Measurements from ENCODE around the gene NOL6.

- TF ChIP-seq, protein P1, sequence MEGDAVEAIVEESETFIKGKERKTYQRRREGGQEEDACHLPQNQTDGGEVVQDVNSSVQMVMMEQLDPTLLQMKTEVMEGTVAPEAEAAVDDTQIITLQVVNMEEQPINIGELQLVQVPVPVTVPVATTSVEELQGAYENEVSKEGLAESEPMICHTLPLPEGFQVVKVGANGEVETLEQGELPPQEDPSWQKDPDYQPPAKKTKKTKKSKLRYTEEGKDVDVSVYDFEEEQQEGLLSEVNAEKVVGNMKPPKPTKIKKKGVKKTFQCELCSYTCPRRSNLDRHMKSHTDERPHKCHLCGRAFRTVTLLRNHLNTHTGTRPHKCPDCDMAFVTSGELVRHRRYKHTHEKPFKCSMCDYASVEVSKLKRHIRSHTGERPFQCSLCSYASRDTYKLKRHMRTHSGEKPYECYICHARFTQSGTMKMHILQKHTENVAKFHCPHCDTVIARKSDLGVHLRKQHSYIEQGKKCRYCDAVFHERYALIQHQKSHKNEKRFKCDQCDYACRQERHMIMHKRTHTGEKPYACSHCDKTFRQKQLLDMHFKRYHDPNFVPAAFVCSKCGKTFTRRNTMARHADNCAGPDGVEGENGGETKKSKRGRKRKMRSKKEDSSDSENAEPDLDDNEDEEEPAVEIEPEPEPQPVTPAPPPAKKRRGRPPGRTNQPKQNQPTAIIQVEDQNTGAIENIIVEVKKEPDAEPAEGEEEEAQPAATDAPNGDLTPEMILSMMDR (conservative IDR thresholded peaks at IDR 0.05; ENCODE audit: low read depth, low read length): no peak
- TF ChIP-seq EZH2 (IDR thresholded peaks at IDR 0.05; ENCODE audit: borderline replicate concordance, low read depth, low read length, poor library complexity, severe bottlenecking): no peak
Observed at GRCh38 chr9:33445389-33446239, 28.1 kb downstream of the NOL6 start.

Data from A673 (cell line).